Inflammatory macrophage treated with lipopolysaccharide for 1 hour (primary cell): ENCODE results near the gene AK3.
A peak's percentile ranks its signal among the peaks of the same experiment; 100 is the strongest.
"Not testable (repeated sequence)": the region's sequence is repeated elsewhere in the genome, so short reads cannot be mapped to it uniquely, and the experiment has no call there.

Experiments used
- DNase-seq, 2 donors: peaks; one replicate each; pipeline ENCODE4 v3.0.0-alpha.2; 2020 to 2022

AK3 gene

GRCh38 chr9:4662989-4663792 is 77.8 kb downstream of the AK3 start:
- DNase-seq, result no peak

GRCh38 chr9:4662108-4662988 is 78.7 kb downstream of the AK3 start, which contains the start of gene PLPP6:
TSS of gene PLPP6 (plus strand) at chr9:4662294. CDS start at chr9:4662376, 82 bp downstream.
- peak; percentile 81 to 87 for DNase-seq

GRCh38 chr9:4661611-4662010 is 79.4 kb downstream of the AK3 start:
- DNase-seq, result no peak

- no peak for DNase-seq
Observed at GRCh38 chr9:4661165-4661564, 79.8 kb downstream of the AK3 start.

- DNase-seq, result not testable (repeated sequence)
Observed at GRCh38 chr9:4660665-4661064, 80.3 kb downstream of the AK3 start.
